ENCODE data around the gene NFIX.

DNA sequence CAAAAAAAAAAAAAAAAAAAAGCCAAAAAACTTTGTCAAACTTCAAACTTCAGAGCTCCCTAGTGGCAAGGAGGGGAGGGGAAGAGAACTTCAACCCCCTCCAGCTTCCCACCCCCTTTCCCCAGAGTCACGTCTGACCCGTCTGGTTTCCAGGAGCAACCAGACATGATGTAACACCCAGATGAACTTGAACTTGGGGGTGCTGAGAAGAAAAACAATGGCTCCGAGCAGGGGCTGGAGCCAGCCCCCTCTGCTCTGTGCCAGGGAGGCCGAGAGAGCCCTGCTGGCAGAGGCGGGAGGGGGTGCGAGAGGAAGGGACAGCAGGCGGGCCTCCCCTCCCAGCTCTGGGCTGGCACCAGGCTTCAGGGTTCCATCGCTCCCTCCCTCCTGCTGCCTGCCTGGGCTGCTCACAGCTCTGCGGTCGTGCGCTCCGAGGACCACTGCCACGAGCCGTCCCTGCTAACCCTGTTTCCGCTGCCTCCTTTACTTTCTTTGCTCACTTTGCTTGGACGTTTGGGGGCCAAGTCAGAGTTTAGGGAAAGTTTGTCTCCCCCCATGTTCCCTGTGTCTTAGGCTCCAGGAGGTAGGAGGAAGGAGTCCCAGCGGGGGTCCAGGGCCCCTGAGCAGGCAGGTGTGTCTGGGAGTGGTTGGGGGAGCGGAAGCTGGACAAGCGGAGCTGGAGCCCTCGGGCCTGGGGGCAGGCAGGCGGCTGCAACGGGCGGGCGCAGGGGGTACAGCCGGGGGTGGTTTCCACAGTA is 96.3 kb downstream of the NFIX start:
- TF ChIP-seq, protein P1, sequence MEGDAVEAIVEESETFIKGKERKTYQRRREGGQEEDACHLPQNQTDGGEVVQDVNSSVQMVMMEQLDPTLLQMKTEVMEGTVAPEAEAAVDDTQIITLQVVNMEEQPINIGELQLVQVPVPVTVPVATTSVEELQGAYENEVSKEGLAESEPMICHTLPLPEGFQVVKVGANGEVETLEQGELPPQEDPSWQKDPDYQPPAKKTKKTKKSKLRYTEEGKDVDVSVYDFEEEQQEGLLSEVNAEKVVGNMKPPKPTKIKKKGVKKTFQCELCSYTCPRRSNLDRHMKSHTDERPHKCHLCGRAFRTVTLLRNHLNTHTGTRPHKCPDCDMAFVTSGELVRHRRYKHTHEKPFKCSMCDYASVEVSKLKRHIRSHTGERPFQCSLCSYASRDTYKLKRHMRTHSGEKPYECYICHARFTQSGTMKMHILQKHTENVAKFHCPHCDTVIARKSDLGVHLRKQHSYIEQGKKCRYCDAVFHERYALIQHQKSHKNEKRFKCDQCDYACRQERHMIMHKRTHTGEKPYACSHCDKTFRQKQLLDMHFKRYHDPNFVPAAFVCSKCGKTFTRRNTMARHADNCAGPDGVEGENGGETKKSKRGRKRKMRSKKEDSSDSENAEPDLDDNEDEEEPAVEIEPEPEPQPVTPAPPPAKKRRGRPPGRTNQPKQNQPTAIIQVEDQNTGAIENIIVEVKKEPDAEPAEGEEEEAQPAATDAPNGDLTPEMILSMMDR (IDR thresholded peaks at IDR 0.05): no peak
- TF ChIP-seq POLR2A (IDR thresholded peaks at IDR 0.05): no peak

All from adrenal gland (tissue), 5 donors.